Measurements from ENCODE around the gene TTC19.
"Not testable (repeated sequence)": the region's sequence is repeated elsewhere in the genome, so short reads cannot be mapped to it uniquely, and the experiment has no call there.

TTC19 gene

DNA sequence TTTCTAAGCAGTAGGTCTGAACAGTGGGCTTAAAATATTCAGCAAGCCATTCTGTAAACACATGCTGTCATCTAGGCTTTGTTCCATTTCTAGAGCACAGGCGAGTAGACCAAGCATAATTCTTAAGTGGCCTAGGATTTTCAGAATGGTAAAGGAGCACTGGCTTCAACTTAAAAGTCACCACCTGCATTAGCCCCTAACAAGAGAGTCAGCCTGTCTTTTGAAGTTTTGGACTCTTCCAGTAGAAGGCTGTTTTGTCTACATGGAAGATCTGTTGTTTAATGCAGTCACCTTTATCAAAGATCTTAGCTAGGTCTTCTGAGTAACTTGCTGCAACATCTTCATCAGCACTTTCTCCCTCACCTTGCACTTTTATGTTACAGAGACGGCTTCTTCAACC lies 36.6 kb downstream of the TTC19 start:
- no peak for DNase-seq

DNA sequence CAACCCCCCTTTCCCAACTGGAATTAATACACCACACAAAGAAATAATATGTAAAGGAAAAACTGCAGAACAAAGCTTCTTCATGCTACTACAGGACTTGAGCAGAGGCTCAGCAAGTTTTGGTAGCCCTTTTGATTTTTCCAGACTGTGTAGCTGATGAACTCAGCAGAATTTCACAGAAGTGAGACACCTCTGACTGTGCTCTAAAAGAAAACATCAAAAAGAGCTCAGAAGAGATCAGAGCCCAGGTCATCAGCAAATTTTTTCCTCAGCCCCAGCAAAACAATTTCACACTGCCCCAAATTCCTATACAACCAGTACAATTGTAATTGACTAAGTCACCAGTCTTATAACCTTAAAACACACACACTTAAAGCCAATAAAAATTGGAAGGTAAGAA lies 38.0 kb downstream of the TTC19 start:
- no peak for DNase-seq

DNA sequence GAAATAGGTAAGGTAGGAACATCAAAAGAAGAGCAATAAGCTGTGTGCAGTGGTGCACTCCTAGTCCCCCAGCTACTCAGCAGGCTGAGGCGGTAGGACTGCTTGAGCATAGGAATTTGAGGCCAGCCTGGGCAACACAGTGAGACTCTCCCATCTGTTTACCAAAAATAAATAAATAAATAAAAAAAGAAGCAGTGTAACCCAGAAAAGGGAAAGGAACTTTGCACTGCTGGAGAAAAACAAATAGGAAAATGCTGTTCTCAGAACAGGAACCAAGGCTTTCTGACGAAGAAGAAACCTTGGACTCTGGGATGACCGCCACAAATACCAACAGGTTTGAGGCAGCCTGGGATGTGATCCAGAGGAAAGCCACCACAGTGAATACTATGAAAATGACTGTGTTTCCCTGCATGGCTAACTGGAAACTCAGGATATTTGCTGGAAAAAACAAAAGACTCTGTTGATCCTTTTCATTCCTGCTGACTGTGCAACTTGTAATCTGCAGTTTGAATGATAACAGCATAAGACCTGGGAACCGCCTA lies 41.2 kb downstream of the TTC19 start:
- no peak for DNase-seq

DNA sequence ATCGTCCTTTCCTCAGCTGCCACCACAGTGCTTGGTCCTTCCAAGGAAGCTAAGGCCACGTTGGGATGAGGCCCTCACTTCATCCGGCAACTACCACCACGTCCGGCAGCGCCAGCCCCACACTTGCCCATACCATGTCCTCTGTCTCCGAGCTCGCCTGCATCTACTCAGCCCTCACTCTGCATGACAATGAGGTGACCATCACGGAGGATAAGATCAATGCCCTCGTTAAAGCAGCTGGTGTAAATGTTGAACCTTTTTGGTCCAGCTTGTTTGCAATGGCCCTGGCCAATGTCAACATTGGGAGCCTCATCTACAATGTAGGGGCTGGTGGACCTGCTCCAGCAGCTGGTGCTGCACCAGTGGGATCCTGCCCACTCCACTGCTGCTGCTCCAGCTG lies 44.9 kb downstream of the TTC19 start:
- DNase-seq: no peak

DNA sequence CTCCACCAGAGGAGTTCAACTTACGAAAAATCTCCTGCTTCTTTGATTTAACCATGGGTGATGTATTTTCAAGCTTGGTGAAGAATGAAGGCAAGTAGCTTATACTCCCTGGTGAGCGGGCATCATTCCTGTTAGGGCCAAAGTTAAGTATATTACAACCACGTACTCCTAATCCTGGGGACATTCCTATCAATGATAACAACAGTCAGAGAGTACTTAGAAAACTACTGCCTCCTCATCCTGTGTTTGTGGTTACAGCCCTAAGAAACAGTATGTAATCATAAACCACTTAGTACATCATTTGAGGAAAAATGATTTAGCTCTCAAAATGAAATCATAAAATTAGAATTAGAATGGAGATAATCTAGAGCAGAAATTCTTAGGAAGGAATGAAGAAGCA lies 47.3 kb downstream of the TTC19 start:
- no peak for DNase-seq

DNA sequence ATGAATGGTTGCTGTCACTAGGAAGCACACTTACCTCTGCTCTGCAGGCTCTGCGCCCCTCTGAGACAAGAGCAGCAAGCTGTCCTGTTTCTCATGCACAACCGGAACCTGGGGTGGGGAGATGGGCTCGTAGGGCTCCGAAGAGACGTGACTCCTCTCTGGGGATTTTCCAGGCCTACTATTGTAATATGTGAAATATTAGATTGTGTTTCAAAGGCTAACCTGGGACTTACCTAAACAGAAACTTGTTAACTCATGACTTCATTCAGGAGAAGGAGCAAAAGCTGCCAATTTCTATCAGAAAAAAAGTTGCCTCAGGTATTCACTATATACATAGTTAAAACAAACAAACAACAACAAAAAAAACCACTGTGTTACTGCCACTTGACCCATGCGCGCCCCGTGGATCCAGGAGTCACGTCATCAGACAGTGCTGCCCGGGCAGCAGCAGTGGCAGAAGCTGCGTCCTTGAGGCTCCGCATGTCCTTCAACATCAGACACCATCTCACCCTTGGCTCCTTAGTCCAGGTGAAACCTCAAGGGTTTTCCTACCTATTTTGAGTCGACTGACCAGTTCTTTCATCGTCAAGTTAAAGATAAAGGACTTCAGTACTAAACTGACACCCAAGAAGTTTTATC lies 49.3 kb downstream of the TTC19 start:
- no peak for DNase-seq

DNA sequence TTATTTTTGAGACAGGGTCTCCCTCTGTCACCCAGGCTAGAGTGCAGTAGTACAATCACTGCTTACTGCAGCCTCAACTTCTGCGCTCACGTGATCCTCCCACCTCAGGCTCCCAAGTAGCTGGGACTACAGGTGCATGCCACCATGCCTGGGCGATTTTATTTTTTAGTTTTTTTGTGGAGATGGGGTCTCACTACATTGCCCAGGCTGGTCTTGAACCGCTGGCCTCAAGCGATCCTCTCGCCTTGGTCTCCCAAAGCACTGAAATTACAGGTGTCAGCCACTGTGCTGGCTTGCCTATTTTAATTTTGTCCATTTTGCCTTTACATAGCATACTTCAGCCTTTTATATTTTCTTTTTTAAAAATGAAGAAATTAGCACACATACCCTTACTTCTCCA lies 51.2 kb downstream of the TTC19 start:
- no peak for DNase-seq

DNA sequence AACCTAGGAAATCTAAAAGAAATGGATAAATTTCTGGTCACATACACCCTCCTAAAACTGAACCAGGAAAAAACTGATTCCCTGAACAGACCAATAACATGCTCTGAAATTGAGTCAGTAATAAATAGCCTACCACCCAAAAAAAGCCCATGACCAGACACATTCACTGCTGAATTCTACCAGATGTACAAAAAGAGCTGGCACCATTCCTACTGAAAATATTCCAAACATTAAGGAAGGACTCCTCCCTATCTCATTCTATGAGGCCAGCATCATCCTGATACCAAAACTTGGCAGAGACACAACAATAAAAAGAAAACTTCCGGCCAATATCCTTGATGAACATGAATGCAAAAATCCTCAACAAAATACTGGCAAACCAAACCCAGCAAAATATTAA lies 52.9 kb downstream of the TTC19 start:
- DNase-seq: no peak

DNA sequence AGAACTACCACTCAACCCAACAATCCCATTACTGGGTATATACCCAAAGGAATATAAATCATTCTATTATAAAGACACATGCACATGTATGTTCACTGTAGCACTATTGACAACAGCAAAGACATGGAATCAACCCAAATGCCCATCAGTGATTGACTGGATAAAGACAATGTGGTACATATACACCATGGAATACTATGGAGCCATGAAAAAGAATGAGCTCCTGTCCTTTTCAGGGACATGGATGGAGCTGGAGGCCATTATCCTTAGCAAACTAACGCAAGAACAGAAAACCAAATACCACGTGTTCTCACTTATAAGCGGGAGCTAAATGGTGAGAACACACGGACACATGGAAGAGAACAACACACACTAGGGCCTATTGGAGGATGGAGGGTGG lies 55.5 kb downstream of the TTC19 start:
- DNase-seq: not testable (repeated sequence)

DNA sequence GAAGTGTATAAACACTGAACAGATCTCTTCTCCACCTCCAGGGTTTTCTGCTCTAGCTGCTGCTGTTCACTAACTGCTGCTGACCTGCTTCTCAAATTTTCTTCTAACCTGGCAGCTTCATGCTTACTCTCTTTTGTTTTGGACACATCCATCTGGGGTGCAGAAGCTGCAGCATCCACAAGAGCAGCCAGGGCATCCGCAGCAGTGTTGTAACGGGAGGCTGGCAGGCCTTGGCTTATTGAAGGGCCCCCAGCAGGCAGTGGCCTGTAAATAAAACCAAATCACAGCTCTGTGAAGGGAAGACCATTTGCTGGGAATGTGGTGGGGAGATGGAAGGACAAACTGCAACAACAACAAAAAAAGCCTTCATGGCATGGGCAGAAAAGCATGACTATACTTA lies 62.0 kb downstream of the TTC19 start:
- DNase-seq: no peak

DNA sequence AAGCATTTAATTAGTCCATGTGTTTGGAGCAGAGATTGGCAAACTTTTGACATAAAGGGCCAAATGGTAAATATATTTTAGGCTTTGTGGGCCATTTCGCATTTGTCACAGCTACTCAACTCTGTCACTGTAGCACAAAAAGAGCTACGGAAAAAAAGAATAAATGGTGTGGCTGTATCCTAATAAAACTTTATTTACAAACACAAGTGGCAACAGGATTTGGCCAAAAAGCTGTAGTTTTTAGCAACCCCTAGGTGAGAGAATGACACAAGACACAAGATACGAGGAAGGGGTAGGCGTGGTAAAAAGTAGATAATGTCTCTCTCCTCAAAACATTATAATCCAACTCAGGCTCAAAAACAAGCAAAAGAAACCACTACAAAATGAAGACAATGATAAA lies 66.5 kb downstream of the TTC19 start:
- DNase-seq: no peak

DNA sequence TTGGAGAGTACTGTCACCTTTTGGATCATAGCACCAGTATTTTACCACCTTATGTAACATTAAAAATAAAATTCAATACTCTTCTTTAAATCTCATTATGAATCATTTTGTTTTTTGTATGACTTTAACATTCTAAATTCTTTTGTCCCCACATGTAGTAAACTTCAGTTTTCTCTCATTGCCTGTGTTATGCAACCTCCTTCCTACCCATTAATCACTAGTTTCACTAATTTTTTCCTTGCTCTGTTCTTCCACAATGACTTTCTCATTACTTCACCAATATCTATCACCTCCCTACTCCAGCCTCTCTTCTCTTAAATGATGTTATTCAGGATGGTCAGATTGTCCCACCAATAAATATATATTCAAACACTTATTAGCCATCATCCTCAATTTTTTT lies 68.7 kb downstream of the TTC19 start:
- no peak for DNase-seq

DNA sequence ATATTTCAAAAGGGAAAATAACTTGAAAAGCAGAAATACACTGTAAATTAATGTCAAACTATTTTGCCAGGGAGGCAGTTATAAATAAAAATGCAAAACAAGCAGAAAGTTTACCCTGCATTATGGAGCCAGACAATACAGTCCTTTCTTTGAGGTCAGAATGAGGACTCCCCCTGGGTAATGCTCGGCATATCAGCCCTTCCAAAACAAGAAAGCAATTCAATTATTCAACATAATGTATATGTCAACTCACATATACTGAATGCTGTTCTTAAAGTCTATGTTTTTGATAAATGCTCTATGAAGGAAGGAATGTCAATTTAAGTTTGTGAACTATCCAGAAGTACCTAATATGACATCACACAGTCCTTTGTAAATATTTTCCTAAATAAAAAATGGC lies 72.4 kb downstream of the TTC19 start:
- no peak for DNase-seq

DNA sequence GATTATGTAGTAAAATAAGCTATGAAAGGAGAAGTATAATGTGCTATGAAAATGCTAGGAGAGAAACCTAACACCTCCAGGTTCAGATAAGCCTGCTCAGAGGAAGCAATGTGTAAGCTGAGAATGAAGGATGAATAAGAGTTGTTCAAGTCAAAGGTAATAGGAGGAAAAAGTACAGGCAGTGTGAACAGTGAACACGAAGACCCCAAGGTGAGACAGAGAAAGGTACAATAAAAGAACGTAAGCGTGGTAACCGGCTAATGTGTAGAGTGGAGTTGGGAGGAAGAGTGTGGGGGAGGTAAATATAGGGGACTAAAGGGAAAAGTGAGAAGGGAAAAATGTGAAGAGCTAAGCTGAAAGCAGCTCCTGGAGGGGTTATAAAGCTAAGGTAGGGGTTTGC lies 74.2 kb downstream of the TTC19 start:
- DNase-seq: no peak

DNA sequence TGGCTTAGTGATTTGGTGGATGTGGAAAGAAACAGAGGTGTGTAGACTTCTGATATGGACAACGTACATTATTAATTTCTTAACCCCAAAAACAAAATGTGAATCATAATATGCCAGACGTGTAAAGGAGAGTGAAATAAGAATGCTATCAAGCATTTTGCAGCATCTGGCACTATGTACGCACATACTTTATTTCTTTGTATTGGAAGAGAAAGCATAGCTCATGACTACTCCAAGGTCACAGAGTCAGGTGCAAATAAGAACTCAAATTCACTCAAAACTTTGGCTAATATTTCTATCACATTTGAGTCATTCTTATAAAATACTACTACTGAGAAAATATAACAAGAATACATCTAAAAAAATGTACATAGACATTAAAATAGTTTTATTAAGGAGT lies 74.8 kb downstream of the TTC19 start:
- no peak for DNase-seq

DNA sequence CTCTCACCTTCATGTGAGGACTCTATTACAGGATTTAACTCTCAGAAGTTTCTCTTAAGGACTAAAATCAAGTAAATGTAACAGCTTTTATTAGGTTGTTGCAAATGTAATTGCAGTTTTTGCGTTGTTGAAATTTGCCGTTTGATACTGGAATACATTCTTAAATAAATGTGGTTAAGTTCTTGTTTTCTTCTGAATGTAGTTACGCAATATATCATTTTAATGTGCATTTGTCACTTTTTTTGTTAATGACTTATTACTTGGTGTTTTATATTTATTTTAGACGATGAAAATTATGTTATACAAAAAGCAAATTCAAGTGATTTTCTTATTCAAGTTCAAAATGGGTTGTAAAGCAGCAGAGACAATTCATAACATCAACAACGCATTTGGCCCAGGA lies 76.3 kb downstream of the TTC19 start:
- DNase-seq: no peak

Data from NCI-H1417 (cell line).